ENCODE measurements around the gene HK3. TPM values are rescaled to one million over a fixed set of nuclear protein-coding genes. Genes with fewer than 3 reads are reported as not detected.

HK3 gene, protein sequence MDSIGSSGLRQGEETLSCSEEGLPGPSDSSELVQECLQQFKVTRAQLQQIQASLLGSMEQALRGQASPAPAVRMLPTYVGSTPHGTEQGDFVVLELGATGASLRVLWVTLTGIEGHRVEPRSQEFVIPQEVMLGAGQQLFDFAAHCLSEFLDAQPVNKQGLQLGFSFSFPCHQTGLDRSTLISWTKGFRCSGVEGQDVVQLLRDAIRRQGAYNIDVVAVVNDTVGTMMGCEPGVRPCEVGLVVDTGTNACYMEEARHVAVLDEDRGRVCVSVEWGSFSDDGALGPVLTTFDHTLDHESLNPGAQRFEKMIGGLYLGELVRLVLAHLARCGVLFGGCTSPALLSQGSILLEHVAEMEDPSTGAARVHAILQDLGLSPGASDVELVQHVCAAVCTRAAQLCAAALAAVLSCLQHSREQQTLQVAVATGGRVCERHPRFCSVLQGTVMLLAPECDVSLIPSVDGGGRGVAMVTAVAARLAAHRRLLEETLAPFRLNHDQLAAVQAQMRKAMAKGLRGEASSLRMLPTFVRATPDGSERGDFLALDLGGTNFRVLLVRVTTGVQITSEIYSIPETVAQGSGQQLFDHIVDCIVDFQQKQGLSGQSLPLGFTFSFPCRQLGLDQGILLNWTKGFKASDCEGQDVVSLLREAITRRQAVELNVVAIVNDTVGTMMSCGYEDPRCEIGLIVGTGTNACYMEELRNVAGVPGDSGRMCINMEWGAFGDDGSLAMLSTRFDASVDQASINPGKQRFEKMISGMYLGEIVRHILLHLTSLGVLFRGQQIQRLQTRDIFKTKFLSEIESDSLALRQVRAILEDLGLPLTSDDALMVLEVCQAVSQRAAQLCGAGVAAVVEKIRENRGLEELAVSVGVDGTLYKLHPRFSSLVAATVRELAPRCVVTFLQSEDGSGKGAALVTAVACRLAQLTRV
- under 0.01 TPM in 1 of 2 replicates, not detected in the other for total RNA-seq

DNA sequence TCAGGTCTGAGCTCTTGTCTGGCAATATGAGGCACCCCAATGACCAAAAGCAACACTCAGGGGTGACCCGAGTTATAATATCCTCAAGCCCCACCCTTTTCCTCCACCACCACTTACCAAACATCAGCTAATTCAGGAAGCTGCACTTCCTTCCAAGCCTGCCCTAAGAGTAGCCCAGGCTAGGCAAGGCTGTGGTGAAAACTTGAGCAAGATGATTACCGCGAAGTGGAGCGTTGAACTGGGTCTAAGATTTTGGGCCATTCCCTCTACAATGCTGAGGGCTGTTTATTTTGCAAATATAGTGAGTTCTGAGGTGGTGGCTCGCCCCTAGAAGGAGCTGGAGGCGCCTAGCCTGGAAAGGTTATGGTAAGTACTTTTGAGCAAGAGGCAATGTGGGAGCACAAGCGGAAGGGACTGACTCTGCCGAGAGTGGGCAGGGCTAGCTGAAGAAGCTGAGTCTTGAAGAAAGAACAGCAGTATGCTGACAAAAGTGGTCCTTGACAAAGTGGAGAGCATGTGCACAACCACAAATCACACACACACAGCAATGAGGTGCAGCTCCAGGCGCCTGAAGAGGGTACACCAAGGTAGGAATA lies at the start of gene HK3:
TSS of gene HK3 (minus strand) at position 51 of the 596 bp plus-strand sequence. CDS start 3,187 bp downstream, outside the sequence.

Other genes starting within 250 kb of the HK3 start
- 0.12 and 0.40 TPM in 2 replicates for gene UNC5A, start 88.8 kb downstream of the HK3 start, total RNA-seq
- gene UIMC1, start 107.4 kb upstream of the HK3 start, total RNA-seq: 27.7 and 29.3 TPM in 2 replicates
- gene ZNF346, start 123.3 kb upstream of the HK3 start, total RNA-seq: 12.6 and 16.4 TPM in 2 replicates
- gene FGFR4, start 187.6 kb upstream of the HK3 start, total RNA-seq: 0.25 and 0.66 TPM in 2 replicates
- gene NSD1, start 234.4 kb upstream of the HK3 start, total RNA-seq: 30.9 and 37.9 TPM in 2 replicates

All from aortic smooth muscle cell (primary cell).